KG1 (cell line): Measurements from ENCODE around the gene DTX3.
"Not testable (repeated sequence)": the region's sequence is repeated elsewhere in the genome, so short reads cannot be mapped to it uniquely, and the experiment has no call there.

ENCODE experiments used
- DNase-seq: peaks from one replicate; lab custom pipeline; 2025; lab: John Stamatoyannopoulos, UW

The DTX3 gene

DNA sequence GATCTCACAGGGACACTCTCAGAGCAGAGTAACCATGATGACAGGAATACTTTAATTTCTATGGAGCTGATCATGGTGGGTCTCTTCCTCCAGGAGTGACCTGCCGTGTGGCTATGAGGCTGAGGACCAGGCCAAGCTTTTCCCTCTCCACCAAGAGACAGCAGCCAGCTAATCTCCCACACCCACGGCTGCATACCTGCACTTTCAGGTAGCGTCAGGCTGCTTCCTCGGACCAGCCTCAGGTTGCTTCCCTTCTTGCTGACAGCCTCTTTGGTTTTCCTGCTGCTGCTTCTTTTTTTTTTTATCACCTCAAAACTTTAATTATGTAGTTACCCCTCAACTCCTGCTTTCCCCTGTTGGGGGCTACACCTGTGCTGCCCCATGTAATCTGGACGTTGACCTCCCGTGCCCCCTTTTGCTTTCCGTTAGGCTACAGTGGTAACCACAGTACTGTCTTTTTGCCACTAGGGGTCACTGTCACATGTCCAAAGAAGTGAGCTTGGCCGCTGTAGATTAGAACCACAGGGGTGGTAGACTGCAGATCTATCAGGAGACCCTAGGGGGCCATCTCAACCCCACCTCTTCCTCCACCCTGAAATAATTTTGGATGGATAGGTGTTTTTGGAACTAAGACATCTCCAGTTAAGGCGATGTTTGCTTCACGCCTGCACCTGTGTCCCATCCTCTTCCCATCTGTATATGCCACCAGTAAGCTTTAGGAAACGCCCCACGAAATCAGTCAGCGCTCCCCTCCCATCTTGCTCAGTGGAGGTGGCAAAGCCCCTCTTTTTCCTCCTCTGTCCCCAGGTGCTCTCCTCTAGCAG is 21.4 kb upstream of the DTX3 start:
- no peak for DNase-seq

- no peak for DNase-seq
Observed at GRCh38 chr12:57584050-57584449, 20.6 kb upstream of the DTX3 start.

DNA sequence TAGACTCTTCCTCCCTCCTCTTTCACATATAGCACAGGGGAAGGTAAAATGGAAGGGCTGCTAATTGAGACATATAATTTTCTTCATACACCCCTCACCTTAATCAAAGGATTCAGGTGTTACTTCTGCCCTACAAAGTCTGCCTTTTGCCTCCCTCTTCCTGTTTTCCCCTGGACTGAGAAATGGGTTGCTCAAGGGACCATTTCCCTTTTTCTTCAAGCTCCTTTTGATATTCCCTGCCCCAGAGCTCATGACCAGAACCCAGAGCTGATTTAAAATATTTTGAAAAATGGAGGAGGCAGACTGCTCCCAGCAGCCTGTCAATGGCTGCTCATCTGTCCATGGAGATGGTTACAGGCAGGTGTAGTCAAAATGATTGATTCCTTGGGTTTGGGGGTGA is 19.9 kb upstream of the DTX3 start:
- no peak for DNase-seq

- no peak for DNase-seq
Observed at GRCh38 chr12:57585156-57585555, 19.5 kb upstream of the DTX3 start.

DNA sequence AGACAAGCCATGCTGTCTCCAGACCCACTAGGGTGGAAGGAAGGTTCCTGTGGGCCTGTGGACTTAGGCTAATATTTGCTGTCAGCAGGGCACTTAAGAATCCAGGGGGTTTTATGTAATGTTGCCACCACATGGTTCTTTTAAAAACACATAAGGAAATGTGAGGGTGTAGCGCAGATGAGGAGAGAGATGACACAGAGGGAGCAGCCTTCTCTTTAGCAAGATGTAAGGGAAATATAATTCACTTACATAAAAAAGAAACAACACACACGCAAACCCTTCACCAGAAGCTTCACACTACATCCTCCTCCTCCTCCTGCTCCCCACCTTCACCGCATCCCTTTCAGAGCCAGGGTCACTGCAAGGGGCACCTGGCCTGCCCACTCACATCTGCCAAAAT is 18.5 kb upstream of the DTX3 start:
- no peak for DNase-seq

- DNase-seq: no peak
Observed at GRCh38 chr12:57586832-57587429, 17.7 kb upstream of the DTX3 start.

- DNase-seq: not testable (repeated sequence)
Observed at GRCh38 chr12:57588951-57589610, 15.5 kb upstream of the DTX3 start.

GRCh38 chr12:57590479-57590863 is 14.2 kb upstream of the DTX3 start:
- no peak for DNase-seq

DNA sequence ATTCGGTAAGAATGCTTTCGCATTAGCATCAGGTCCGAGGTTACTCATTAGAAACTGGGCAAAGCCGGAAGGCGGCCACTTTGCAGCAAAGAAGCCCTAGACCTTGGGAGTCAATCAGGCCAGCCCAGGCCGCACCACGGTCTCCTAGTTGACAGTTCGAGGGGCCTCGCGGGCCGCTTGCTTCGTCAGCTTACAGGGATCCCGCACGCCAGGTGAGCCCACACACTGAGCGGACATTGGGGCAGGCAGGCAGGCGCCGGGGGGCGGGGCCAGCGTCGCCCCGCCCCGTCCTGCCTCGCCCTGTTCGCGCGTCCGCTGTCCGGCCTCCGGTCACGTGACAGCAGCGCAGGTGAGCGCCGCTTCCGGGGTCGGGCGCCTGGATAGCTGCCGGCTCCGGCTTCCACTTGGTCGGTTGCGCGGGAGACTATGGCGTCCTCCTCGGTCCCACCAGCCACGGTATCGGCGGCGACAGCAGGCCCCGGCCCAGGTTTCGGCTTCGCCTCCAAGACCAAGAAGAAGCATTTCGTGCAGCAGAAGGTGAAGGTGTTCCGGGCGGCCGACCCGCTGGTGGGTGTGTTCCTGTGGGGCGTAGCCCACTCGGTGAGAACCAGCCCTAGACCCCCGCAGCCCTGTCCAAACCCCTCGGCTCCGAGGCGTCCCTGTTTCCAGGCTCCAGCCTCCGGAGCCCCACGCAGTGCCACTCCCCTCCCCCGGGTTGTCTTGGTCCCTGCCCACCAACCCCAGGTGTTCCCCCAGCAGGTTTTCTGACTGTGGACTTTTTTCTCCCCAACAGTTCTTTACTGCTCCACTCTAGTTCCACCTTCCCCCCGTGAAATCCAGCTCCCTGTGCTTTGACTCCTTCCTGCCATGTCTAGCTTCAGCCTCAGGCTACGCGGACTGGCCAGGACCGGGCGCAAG is 13.5 kb upstream of the DTX3 start, which contains the start of gene PIP4K2C:
Gene PIP4K2C (plus strand): TSS at position 329 of the 918 bp plus-strand sequence. CDS start 98 bp downstream, at position 427.
- no peak for DNase-seq

GRCh38 chr12:57591782-57592325 is 12.8 kb upstream of the DTX3 start:
- DNase-seq: no peak

DNA sequence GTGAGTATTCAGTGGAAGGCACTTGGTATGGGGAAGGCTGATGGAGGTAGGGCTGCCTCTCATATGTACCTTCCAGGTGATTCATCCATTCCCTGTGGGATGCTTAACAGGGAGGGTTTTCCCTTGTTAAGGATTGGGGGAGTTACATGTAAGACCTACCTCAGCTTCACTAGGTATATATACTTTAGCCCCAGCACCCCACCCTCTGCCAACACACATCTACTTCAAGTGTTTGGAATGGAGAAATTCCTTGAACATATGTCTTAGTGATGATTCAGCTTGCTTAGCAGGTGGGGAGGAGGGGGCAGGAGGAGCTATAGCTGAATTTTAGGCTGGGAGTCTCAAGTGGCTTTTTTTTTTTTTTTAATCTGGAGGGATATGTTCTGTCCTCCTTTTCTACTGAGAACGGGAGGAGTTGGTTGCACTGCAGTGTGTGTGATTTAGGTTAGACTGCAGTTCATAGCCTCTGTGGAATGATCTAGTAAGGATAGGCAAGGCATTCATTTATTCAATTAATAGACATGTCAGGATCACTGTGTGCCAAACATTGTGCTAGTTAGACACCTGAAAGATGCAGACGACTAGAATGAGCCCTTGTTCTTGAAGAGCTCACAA is 12.0 kb upstream of the DTX3 start:
- DNase-seq: no peak

- no peak for DNase-seq
Observed at GRCh38 chr12:57593187-57593586, 11.4 kb upstream of the DTX3 start.

- no peak for DNase-seq
Observed at GRCh38 chr12:57600395-57600794, 4.2 kb upstream of the DTX3 start.

DNA sequence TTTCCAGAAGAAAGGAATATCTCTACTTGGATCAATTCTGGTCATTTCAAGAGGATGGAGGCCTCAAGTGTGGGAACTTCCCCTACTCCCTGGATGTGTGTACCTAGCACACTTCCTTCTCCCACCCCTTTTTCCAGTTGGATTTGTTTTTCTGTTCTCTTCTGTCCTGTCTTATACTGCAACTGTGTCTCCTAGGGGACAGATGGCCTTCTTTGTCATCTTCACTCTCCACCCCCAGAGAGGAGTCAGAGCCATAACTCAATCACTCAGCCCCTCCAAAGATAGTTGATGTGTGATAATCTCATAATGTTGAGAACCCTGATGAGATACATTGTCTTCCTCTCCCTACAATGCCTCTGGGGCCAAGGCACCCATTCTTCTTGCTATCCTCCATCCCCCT is 2.1 kb upstream of the DTX3 start:
- no peak for DNase-seq

DNA sequence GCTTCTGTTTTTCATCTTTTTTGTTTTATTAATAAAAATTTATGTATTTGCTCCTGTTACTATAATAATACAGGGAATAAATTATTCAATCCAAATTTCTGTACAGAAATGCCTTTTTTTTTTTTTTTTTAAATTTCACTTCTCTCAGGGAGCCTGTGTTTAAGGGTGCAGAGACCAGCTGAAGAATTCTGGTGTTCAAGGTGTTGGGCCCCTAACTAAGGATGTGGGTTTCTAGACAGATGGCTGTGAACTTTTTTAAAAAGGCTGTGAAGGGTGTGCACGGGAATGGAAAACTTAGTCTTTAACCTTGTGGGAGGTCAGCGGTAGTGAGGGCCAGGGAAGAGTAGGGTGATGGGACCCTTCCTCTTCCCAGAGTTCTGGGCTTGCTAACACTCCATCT is 1.3 kb upstream of the DTX3 start:
- no peak for DNase-seq

GRCh38 chr12:57603815-57604453 is 690 bp upstream of the DTX3 start:
- no peak for DNase-seq

DNA sequence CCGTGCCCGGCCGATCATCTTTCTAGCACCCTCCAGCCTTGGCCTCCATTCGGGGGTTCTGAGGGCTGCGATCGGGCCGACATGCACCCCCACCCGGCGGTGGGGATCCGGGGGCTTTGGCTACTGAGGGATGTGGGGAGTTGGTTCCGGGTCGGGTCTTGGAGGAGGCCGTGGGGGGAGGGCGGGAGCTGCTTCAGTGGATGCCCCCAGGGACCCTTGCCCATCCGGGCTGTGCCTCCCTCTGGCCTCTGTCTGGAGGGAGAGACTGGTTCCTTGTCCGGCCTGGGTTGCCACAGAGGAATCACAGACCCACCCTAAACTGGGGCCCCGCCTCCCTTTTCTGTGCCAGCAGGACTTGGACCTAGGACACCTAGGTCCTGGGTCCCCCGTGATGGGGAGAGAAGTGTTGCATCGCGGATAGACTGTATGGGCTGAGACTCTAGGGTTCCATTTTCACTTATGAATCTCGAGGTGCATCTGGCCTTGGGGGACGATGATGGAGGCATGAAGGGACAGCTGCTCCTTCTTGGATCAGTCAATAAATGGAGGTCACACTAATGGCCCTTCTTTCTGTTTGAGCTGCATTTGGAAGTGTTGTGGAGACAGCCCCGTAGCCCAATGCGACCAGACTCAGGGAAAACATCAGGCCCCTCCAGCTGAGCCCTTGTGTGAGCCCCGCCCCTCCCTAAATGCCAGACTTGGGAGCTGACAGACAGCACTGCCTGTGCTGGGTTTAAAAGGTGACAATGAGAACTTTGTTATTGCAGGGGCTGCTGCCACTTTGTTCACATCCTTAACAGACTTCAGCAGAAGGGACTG is 577 bp downstream of the DTX3 start:
- no peak for DNase-seq

GRCh38 chr12:57605811-57606311 is 1.2 kb downstream of the DTX3 start:
- DNase-seq: no peak

GRCh38 chr12:57606399-57606798 is 1.8 kb downstream of the DTX3 start:
- DNase-seq: no peak

DNA sequence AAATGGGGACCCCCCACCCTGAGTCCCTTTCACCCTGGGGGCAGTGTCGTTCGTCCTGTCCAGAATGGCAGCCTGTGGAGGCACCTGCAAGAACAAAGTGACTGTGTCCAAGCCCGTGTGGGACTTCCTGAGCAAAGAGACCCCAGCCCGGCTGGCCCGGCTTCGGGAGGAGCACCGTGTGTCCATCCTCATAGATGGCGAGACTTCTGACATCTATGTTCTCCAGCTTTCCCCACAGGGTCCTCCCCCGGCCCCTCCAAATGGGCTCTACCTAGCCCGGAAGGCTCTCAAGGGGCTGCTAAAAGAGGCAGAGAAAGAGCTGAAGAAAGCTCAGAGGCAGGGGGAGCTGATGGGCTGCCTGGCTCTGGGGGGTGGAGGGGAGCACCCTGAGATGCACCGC is 2.2 kb downstream of the DTX3 start:
- DNase-seq: no peak
